HG02870 (cell line): Measurements from ENCODE around the gene ERO1A.

ENCODE experiments used
- ATAC-seq: cut with Tn5 transposase; IDR thresholded peaks from one replicate; pipeline ENCODE4 v1.9.1; 2021; ENCODE audit warnings: mild to moderate bottlenecking, moderate library complexity; ENCODE audit not compliant: unreplicated experiment

The ERO1A gene

GRCh38 chr14:52609445-52610044, 85.8 kb downstream of the ERO1A start:
- no peak for ATAC-seq

- ATAC-seq = no peak
Measured at GRCh38 chr14:52607061-52607460, 88.3 kb downstream of the ERO1A start.

- ATAC-seq = no peak
Measured at GRCh38 chr14:52602131-52602530, 93.2 kb downstream of the ERO1A start.

- ATAC-seq = no peak
Measured at GRCh38 chr14:52599974-52600373, 95.4 kb downstream of the ERO1A start.

GRCh38 chr14:52598568-52598967, 96.8 kb downstream of the ERO1A start:
- ATAC-seq = no peak

- ATAC-seq = no peak
Measured at GRCh38 chr14:52596861-52597260, 98.5 kb downstream of the ERO1A start.

GRCh38 chr14:52596320-52596719, 99.0 kb downstream of the ERO1A start:
- no peak for ATAC-seq

GRCh38 chr14:52590318-52590717, 105.0 kb downstream of the ERO1A start:
- ATAC-seq = no peak
